ENCODE results near the gene NOSIP.
A peak's percentile ranks its signal among the peaks of the same experiment; 100 is the strongest.
"Not testable (repeated sequence)": the region's sequence is repeated elsewhere in the genome, so short reads cannot be mapped to it uniquely, and the experiment has no call there.

NOSIP gene, protein sequence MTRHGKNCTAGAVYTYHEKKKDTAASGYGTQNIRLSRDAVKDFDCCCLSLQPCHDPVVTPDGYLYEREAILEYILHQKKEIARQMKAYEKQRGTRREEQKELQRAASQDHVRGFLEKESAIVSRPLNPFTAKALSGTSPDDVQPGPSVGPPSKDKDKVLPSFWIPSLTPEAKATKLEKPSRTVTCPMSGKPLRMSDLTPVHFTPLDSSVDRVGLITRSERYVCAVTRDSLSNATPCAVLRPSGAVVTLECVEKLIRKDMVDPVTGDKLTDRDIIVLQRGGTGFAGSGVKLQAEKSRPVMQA

DNA sequence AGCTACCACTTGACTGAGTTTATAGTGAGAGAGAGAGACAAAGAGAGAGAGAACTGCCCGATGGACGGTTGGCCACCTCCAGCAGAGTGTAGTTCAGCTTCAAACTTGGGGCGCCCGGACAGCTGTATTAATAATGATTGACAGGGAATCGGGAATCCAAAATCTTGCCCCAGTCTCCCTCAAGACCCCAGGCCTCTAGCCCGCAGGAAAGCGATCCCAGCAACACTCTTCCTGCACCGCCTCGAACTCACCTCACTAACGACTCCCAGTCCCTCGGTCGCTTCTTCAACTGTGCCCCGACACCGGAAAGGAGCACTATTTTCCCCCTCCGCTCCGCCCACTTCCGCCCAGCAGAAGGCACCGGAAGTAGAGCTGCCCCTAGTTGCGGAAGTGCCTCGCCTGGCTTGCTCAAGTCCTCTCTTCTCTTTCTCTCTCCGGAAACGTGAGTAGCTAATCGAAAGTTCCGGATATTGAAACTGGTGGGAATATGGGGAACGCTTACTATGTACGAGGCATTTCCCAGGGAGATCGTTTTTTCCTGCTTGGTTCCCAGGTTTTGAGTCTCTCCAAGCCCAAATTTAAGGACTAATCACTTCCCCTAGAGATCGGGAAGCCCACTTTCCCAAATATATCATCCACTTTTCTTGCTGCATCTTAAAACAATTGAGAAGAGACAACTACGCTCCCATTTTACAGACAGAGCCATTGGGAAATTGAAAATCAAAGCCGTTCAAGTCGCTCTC, at the start of gene NOSIP:
Gene NOSIP (minus strand): TSS at position 293 of the 743 bp plus-strand sequence. CDS start 19,865 bp downstream, outside the sequence.
- peak; percentile 92 for DNase-seq (ENCODE audit: low read depth)

DNA sequence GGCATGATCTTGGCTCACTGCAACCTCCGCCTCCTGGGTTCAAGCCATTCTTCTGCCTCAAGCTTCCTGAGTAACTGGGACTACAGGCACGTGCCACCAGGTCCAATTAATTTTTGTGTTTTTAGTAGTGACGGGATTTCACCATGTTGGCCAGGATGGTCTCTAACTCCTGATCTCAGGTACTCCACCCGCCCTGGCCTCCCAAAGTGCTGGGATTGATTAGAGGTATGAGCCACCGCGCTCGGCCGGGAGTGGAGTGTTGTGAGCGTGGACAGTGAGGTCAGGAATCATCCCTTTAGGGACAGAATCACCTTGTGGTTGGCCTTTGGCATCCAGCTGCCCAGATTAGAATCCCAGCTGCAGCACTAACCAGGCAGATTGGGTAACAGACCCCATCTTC, 49.3 kb upstream of the NOSIP start:
- DNase-seq (ENCODE audit: low read depth) = no peak

DNA sequence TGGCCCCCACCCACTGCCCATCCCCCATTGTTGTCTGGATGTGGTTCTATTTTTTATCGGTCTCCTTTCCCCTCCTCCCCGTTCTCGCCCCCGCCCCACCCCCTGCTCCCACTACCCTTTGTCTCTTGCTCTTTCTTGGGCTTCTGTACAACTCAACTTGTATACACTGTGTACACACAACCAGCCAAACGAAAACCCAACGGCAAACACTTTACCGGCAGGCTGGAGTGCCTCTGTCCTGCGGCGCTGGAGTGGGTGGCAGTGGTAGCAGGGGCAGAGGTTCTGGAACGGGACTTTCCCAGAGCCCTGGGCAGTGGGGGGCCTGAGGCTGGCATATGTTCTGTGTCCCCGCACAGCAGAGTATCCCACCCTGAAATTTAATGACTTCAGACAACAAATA, 45.9 kb upstream of the NOSIP start:
- DNase-seq (ENCODE audit: low read depth) = no peak

DNA sequence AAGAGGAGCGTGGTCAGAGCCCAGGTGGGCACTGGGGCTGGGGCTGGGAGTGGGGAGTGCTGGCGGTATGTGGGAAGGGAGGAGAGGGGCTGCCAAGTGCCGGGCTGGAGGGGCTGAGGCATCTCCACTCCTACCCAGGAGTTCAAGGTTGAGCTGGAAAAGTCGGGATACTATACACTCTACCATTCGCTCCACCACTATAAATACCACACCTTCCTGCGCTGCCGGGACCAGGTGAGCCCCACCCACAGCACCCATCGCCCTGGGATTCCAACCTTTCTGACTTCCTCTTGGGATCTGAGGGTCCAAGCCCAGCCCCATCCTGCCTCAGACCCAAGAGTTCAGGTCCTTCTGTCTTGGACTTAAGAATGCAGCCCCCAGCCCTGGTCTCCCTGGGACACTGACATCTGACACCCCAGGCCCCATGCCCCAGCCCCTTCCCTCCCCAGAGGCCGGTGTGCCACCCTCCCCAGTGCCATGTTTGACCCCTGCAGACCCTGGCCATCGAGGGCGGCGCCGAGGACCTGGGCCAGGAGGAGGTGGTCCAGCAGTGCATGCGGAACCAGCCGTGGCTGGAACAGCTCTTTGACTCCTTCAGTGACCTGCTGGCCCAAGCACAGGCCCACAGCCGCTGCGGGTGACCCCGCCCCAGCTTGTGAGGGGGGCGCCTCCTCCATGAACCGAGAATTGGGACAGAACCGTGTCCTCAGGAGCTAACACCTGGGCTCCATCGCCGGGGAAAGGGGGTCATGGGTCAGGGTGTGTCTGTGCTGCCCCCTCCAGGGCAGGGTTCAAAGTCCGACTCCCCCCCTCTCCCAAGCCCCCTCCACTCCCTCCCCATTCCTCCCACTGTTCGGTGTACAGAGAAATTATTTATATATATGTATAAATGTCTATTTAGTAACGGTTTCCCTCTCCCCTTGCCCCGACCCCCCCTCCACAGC, 44.9 kb upstream of the NOSIP start:
- no peak for DNase-seq (ENCODE audit: low read depth)

DNA sequence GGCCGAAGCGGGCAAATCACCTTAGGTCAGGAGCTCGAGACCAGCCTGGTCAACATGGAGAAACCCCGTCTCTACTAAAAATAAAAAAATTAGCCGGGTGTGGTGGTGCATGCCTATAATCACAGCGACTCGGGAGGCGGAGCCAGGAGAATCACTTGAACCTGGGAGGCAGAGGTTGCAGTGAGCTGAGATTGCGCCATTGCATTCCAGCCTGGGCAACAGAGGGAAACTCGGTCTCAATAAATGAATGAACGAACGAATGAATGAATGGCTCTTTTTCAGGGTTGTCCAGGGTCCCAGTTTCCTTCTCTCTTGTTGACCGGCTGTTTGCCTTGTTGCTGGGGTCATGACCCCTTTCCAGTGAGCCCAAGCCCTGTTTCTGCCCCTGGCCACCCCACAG, 37.5 kb upstream of the NOSIP start:
- not testable (repeated sequence) for DNase-seq (ENCODE audit: low read depth)

DNA sequence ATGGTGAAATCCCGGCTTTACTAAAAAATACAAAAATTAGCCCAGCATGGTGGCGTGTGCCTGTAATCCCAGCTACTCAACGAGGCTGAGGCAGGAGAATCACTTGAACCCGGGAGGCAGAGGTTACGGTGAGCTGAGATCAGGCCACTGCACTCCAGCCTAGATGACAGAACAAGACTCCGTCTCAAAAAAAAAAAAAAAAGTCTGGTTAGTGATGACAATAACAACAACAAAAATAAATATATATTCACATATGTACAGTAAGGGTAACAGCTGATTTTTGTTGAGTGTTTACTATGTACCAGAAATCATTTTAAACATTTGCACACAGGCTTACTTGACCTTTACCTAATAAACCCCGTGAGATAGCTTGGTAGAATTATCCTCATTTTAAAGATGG, 36.6 kb upstream of the NOSIP start:
- DNase-seq (ENCODE audit: low read depth) = no peak

DNA sequence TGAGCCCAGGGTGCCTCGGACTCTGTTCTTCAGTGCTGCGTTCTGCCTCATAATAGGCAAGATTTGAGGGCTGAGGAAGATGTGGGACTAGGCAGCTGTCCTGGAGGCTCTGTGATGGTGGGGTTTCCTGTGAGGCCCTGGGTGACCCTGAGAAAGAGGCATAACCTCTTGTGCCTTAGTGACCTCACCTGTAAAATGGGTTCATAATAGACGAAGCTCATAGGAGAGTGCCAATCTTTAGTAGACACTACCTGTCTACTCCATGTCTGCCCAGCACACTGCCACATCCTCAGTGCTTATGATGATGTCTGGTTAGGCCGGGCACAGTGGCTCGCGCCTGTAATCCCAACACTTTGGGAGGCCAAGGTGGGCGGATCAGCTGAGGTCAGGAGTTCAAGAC, 36.2 kb upstream of the NOSIP start:
- no peak for DNase-seq (ENCODE audit: low read depth)

DNA sequence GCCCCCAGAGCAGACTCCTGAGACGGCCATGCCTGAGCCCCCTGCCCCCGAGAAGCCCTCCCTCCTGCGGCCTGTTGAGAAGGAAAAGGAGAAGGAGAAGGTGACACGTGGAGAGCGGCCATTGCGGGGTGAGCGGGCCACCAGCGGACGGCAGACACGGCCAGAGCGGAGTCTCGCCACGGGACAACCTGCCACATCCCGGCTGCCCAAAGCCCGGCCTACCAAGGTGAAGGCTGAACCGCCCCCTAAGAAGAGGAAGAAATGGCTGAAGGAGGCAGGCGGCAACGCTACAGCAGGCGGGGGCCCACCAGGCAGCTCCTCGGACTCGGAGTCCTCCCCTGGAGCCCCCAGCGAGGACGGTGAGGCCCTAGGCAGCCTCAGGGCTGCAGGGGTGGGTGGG, 35.5 kb upstream of the NOSIP start:
- DNase-seq (ENCODE audit: low read depth) = no peak

DNA sequence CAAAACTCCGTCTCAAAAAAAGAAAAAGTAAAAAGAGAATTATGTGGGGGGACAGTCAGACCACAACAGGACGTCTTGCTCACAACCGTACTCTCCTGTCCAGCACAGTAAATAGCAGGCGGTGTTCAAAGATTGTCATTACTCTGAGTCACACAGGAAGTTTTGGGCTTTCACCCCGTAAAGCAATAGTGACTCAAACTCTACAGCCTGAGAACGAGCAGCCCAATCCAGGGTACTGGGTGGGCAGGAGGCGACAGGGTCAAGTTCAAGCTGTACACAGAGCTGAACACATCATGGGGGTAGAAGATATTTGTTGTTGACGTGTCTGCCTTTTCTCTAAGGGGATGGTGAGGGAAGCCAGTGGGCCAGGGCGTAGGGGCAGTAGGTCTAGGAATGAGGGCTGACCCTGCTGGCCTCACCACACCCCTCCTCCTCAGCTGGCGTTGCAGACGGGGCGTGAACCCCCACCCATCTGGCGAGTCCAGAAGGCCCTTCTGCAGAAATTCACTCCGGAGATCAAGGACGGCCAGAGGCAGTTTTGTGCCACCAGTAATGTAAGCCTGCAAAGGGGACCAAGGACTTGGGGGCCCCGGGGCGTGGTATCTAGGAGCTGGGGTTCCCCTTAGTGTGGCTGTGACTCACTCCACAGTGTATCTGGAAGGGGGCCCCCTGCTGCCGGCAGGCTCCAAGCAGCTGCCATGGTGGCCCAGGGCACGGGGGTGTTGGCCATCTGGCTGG, 33.9 kb upstream of the NOSIP start:
- peak; percentile 67 for DNase-seq (ENCODE audit: low read depth)

DNA sequence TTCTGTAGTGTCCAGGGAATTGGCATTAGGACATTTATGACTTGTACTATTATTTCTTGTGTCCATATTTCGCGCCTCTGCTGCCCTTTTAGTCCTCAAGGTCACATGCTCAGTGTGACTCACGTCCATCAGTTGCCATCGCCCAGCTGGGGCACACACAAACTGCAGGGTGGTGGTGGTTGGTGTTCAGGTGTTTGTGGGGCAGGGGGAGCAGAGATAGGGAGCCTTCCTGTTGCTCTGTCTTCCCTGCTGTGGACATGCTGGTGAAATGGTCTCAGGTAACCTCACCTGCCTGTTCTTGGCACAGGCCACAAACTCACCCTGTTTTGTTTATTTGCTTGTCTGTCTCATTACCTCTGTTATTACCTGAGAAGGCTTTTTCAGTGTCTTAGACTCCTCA, 33.0 kb upstream of the NOSIP start:
- DNase-seq (ENCODE audit: low read depth) = no peak

DNA sequence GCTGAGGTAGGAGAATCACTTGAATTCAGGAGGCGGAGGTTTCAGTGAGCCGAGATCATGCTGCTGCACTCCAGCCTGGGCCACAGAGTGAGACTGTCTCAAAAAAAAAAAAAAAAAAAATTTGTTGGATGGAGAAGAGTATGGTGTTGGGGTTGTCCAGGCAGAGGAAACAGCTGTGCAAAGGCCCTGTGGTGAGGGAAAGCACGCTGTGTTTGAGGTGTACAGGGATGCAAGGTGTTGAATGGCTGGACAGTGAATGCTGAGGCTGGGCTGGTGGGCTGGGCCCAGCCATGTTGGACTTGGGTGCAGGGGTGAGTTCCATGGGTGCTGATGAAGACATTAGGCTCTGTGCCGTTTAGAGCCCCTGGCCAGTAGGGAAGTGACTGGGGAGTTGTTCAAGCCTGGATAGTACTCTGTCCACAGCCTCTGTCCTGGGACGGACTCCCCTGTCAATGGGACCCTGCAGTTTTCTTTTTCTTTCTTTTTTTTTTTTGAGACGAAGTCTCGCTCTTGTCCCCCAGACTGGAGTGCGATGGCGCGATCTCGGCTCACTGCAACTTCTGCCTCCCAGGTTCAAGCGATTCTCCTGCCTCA, 29.2 kb upstream of the NOSIP start:
- DNase-seq (ENCODE audit: low read depth) = no peak

DNA sequence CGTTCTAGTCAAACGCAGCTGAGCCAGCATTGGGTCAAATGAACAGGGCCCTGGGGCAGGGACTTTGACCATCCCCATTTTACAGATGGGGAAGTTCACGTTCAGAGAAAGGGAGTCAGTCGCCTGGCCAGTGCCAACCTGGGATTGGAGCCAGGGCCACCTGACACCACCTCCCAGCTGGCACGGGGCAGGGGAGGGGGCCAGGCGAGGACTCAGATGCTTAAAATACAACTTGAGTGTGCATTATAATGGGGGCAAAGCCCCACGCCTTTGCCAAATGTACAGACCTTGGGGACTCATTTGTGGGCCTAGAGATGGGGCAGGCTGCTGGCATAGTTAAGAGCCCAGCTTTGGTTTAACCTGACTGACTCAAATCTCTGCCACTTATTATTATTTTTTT, 25.2 kb upstream of the NOSIP start:
- no peak for DNase-seq (ENCODE audit: low read depth)

DNA sequence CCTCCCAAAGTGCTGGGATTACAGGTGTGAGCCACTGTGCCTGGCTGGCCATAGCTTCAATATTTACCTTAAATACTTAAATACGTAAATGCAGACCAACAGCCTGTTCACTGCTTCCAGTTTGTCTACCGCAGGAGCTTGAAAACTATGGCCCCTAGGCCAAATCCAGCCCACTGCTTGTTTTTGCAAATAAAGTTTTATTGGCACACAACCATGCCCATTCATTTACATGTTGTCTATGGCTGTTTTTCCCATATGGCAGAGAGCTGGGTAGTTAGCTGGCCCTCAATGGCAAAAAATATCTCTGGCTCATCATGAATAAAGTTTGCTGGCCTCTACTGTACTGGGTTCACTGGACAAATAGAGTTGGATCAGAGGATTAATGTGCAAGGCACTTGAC, 22.4 kb upstream of the NOSIP start:
- no peak for DNase-seq (ENCODE audit: low read depth)

DNA sequence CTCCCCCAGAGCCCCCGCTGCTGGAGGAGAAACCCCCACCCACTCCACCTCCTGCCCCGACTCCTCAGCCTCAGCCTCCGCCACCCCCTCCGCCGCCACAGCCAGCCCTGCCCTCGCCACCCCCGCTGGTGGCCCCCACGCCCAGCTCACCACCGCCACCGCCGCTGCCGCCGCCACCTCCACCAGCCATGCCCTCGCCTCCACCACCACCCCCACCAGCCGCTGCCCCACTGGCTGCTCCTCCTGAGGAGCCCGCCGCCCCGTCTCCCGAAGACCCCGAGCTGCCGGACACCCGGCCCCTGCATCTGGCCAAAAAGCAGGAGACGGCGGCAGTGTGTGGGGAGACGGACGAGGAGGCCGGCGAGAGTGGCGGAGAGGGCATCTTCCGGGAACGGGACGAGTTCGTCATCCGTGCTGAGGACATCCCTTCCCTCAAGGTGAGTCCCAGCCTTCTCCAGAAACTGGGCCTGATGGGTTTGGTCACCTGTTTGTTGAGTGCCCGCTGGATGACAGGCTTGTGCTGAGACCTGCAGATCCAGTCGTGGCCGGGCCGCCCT, 21.2 kb upstream of the NOSIP start:
- no peak for DNase-seq (ENCODE audit: low read depth)

DNA sequence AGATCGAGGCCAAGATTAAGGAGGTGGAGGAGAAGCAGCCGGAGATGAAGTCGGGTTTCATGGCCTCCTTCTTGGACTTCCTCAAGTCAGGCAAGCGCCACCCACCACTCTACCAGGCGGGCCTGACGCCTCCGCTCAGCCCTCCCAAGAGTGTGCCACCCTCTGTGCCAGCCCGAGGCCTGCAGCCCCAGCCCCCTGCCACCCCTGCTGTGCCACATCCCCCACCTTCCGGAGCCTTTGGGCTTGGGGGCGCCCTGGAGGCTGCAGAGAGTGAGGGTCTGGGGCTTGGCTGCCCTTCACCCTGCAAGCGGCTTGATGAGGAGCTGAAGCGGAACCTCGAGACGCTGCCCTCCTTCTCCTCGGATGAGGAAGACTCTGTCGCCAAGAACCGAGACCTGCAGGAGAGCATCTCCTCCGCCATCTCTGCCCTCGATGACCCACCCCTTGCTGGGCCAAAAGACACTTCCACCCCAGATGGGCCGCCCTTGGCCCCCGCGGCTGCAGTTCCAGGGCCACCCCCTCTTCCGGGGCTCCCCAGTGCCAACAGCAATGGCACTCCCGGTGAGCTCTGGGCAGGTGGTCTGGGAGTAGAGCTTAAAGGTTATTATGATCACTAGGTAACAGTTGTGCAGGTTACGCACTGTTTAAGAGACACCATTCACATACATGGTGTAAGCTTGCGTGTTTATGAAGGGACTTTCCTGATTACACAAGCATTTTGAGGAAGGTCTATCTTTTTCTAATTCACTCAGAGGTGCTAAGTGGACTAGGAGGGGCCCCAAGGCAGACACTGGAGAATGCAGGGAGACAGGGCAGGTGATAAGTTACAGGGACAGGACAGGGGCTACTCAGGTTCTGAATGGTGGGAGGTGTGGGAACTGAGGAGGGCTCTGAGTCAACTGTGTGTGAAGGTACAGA, 19.3 kb upstream of the NOSIP start:
- DNase-seq (ENCODE audit: low read depth) = no peak

DNA sequence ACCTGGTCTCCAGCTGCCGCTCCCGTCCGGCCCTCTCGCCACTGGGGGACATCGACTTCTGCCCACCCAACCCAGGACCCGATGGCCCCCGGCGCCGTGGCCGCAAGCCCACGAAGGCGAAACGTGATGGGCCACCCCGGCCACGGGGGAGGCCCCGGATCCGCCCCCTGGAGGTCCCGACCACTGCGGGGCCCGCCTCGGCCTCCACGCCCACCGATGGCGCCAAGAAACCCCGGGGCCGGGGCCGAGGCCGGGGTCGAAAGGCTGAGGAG, 17.3 kb upstream of the NOSIP start:
- no peak for DNase-seq (ENCODE audit: low read depth)

DNA sequence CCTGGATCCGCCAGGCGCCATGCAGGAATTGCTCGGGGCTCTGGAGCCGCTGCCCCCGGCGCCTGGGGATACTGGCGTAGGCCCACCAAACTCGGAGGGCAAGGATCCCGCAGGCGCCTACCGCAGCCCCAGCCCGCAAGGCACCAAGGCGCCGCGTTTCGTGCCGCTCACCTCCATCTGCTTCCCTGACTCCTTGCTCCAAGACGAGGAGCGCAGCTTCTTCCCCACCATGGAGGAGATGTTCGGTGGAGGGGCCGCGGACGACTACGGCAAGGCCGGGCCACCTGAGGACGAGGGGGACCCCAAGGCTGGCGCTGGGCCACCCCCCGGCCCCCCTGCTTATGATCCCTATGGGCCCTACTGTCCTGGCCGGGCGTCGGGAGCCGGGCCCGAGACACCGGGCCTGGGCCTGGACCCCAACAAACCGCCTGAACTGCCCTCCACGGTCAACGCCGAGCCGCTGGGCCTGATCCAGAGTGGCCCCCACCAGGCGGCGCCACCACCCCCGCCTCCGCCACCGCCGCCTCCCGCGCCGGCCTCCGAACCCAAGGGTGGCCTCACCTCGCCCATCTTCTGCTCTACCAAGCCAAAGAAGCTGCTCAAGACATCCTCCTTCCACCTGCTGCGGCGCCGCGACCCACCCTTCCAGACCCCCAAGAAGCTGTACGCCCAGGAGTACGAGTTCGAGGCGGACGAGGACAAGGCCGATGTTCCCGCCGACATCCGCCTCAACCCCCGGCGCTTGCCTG, 16.8 kb upstream of the NOSIP start:
- no peak for DNase-seq (ENCODE audit: low read depth)

DNA sequence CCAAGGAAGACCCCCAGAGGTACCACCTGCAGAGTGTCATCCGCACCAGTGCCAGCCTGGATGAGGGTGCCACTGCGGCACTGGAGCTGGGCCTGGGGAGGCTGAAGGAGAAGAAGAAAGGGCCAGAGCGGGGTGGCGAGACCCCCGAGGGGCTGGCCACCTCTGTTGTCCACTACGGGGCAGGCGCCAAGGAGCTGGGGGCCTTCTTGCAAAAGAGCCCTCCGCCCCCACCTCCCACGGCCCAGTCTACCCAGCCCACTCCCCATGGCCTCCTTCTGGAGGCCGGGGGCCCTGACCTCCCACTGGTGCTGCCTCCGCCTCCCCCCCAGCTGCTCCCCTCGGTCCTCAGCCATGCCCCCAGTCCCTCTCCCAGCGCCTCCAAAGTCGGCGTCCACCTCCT, 16.1 kb upstream of the NOSIP start:
- DNase-seq (ENCODE audit: low read depth) = no peak

DNA sequence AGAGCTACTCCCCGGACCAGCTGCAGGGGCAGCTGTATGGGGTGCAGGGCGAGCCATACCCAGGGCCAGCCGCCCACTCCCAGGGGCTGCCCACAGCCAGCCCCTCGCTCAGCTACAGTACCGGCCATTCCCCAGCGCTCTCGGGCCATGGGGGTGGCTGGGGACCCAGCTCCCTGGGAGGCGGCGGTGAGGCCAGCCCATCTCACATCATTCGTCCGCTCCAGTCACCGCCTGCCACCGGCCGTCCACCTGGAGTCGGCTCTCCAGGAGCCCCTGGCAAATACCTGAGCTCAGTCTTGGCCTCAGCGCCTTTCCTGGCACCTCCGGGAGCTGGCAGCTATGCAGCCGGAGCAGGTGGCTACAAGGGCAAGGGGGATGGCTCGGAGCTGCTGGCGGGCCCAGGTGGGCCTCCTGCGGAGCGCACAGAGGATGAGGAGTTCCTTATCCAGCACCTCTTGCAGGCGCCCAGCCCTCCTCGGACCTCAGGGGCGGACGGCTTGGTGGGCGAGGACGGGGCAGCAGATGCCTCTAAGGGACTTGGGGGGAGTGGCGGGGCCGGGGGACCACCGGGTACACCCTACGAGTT, 15.6 kb upstream of the NOSIP start:
- no peak for DNase-seq (ENCODE audit: low read depth)
